Neural progenitor cell (in vitro differentiated cells): ENCODE data around the gene MBD1.

Source experiments
- EZH2phosphoT487 ChIP-seq: fragments of 200-600 bp; sonication (generic); IDR thresholded peaks from 2 replicates; pipeline ENCODE4 v1.6.1; 2017; ENCODE audit warnings: antibody characterized with exemption
- TF ChIP-seq, protein P1 (sequence below): fragments of 200-600 bp; sonication (generic); IDR thresholded peaks from 2 replicates; pipeline ENCODE4 v1.5.1; 2017; ENCODE audit warnings: antibody characterized with exemption, mild to moderate bottlenecking

DNA sequence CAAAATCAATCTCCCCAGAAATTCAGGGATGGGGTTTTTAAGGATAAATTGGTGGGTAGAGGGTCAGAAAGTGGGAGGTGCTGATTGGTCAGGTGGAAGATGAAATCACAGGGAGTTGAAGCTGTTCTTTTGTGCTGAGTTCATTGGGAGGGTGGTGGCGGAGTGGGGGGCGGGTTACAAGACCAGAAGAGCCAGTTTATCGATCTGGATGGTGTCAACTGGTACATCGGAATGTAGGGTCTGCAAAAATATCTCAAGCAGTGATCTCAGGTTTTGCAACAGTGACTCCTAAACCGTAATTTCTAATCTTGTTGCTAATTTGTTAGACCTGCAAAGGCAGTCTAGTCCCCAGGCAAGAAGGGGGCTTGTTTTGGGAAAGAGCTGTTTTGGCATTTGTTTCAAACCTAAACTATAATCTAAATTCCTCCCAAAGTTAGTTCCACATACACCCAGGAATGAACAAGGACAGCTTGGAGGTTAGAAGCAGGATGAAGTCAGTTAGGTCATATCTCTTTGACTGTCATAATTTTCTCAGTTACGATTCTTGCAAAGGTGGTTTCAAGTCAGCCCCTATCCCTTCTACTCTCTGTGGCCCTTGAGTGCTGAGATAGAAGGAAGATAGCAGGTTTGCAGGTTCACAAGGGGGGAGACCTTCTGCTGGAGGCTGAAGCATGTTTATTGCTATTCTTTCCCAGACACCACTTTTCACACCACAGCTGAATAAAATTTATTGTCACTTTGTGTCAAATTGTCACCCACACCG, 18.5 kb upstream of the MBD1 start:
- TF ChIP-seq, protein P1, sequence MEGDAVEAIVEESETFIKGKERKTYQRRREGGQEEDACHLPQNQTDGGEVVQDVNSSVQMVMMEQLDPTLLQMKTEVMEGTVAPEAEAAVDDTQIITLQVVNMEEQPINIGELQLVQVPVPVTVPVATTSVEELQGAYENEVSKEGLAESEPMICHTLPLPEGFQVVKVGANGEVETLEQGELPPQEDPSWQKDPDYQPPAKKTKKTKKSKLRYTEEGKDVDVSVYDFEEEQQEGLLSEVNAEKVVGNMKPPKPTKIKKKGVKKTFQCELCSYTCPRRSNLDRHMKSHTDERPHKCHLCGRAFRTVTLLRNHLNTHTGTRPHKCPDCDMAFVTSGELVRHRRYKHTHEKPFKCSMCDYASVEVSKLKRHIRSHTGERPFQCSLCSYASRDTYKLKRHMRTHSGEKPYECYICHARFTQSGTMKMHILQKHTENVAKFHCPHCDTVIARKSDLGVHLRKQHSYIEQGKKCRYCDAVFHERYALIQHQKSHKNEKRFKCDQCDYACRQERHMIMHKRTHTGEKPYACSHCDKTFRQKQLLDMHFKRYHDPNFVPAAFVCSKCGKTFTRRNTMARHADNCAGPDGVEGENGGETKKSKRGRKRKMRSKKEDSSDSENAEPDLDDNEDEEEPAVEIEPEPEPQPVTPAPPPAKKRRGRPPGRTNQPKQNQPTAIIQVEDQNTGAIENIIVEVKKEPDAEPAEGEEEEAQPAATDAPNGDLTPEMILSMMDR, result no peak
- no peak for TF ChIP-seq EZH2phosphoT487
